ENCODE data around the gene NELFCD. TPM values are rescaled to one million over a fixed set of nuclear protein-coding genes. Genes with fewer than 3 reads are reported as not detected.

The NELFCD gene
- total and polyA plus RNA-seq, 10 of the 15 experiments (the other 5 are each of a cell fraction or from before 2014, with no cell fraction given): 8.9 to 109 (median 82.9) TPM

DNA sequence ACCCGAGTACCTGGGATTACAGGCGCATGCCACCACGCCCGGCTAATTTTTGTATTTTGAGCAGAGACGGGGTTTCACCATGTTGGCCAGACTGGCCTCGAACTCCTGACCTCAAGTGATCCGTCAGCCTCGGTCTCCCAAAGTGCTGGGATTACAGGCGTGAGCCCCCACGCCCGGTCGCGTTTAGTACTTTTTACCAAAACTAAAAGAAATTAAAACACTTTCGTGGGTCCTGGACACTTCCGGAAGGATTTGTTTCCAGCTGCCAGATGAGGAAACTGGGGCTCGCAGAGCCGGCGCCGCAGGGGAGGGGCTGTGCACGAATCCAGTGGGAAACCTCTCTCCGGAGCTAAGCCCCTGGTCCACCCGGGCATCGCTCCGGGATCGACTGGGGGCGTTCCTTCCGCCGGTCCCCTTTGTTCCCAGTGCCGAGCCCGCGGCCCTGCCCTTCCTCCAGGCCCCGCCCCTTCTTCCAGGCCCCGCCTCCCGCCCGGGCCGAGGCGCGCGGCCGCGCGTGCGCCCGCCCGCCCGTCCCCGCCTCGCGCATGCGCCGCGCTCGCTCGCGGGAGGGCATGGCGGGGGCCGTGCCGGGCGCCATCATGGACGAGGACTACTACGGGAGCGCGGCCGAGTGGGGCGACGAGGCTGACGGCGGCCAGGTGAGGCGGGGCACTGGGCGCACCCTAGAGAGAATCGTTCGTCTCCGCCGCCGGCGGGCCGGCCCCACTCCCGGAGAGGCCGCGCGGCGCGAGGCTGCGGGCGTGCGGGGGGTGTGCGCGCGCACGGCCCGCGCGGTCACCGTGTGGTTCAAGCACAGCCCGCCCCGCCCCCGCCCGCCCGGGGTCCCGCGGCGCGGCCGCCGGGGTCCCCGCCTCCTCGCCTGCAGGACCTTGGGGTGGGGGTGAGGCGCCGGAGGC lies at the start of gene NELFCD (continued):
- TF ChIP-seq, protein P1, sequence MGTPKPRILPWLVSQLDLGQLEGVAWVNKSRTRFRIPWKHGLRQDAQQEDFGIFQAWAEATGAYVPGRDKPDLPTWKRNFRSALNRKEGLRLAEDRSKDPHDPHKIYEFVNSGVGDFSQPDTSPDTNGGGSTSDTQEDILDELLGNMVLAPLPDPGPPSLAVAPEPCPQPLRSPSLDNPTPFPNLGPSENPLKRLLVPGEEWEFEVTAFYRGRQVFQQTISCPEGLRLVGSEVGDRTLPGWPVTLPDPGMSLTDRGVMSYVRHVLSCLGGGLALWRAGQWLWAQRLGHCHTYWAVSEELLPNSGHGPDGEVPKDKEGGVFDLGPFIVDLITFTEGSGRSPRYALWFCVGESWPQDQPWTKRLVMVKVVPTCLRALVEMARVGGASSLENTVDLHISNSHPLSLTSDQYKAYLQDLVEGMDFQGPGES (IDR thresholded peaks at IDR 0.05): no peak
- TF ChIP-seq LARP7 (IDR thresholded peaks at IDR 0.05) (peak; percentile 67), ASH2L (IDR thresholded peaks at IDR 0.05; ENCODE audit: borderline replicate concordance, low read depth) (no peak), SREBF1 (IDR thresholded peaks at IDR 0.05; ENCODE audit: low read length) (no peak), FOS (IDR thresholded peaks at IDR 0.05; ENCODE audit: borderline replicate concordance, extremely low read depth, insufficient read length) (no peak), HDAC6 (IDR thresholded peaks at IDR 0.05; ENCODE audit: unreplicated experiment) (no peak), TCF3 (IDR thresholded peaks at IDR 0.05; ENCODE audit: borderline replicate concordance, insufficient read depth, low read depth, low read length) (peak; percentile 27; the same call in 1 of the 2 replicates), KLF5 (IDR thresholded peaks at IDR 0.05; ENCODE audit: partially characterized antibody) (no peak), RFX5 (IDR thresholded peaks at IDR 0.05; ENCODE audit: low read depth, low read length) (no peak), HDAC2 (IDR thresholded peaks at IDR 0.05) (0 out of 2 replicates have a peak, but pooled peaks have one; percentile 37), NFYA (IDR thresholded peaks at IDR 0.05; ENCODE audit: borderline replicate concordance, low read depth, low read length) (no peak)
- TF ChIP-seq, protein P2, sequence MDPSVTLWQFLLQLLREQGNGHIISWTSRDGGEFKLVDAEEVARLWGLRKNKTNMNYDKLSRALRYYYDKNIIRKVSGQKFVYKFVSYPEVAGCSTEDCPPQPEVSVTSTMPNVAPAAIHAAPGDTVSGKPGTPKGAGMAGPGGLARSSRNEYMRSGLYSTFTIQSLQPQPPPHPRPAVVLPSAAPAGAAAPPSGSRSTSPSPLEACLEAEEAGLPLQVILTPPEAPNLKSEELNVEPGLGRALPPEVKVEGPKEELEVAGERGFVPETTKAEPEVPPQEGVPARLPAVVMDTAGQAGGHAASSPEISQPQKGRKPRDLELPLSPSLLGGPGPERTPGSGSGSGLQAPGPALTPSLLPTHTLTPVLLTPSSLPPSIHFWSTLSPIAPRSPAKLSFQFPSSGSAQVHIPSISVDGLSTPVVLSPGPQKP (IDR thresholded peaks at IDR 0.05; ENCODE audit: low read depth, low read length): no peak; the same call in 1 of the 2 replicates
- TF ChIP-seq, protein P3, sequence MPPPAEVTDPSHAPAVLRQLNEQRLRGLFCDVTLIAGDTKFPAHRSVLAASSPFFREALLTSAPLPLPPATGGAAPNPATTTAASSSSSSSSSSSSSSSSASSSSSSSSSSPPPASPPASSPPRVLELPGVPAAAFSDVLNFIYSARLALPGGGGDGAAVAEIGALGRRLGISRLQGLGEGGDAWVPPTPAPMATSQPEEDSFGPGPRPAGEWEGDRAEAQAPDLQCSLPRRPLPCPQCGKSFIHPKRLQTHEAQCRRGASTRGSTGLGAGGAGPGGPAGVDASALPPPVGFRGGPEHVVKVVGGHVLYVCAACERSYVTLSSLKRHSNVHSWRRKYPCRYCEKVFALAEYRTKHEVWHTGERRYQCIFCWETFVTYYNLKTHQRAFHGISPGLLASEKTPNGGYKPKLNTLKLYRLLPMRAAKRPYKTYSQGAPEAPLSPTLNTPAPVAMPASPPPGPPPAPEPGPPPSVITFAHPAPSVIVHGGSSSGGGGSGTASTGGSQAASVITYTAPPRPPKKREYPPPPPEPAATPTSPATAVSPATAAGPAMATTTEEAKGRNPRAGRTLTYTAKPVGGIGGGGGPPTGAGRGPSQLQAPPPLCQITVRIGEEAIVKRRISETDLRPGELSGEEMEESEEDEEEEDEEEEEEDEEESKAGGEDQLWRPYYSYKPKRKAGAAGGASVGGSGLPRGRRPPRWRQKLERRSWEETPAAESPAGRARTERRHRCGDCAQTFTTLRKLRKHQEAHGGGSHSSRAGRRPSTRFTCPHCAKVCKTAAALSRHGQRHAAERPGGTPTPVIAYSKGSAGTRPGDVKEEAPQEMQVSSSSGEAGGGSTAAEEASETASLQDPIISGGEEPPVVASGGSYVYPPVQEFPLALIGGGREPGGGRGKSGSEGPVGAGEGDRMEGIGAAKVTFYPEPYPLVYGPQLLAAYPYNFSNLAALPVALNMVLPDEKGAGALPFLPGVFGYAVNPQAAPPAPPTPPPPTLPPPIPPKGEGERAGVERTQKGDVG (CRISPR knock-in tag; IDR thresholded peaks at IDR 0.05): no peak
- TF ChIP-seq, protein P4, sequence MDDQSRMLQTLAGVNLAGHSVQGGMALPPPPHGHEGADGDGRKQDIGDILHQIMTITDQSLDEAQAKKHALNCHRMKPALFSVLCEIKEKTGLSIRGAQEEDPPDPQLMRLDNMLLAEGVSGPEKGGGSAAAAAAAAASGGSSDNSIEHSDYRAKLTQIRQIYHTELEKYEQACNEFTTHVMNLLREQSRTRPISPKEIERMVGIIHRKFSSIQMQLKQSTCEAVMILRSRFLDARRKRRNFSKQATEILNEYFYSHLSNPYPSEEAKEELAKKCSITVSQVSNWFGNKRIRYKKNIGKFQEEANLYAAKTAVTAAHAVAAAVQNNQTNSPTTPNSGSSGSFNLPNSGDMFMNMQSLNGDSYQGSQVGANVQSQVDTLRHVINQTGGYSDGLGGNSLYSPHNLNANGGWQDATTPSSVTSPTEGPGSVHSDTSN (IDR thresholded peaks at IDR 0.05; ENCODE audit: insufficient replicate concordance, low read depth, low read length): no peak
- TF ChIP-seq, protein P5, sequence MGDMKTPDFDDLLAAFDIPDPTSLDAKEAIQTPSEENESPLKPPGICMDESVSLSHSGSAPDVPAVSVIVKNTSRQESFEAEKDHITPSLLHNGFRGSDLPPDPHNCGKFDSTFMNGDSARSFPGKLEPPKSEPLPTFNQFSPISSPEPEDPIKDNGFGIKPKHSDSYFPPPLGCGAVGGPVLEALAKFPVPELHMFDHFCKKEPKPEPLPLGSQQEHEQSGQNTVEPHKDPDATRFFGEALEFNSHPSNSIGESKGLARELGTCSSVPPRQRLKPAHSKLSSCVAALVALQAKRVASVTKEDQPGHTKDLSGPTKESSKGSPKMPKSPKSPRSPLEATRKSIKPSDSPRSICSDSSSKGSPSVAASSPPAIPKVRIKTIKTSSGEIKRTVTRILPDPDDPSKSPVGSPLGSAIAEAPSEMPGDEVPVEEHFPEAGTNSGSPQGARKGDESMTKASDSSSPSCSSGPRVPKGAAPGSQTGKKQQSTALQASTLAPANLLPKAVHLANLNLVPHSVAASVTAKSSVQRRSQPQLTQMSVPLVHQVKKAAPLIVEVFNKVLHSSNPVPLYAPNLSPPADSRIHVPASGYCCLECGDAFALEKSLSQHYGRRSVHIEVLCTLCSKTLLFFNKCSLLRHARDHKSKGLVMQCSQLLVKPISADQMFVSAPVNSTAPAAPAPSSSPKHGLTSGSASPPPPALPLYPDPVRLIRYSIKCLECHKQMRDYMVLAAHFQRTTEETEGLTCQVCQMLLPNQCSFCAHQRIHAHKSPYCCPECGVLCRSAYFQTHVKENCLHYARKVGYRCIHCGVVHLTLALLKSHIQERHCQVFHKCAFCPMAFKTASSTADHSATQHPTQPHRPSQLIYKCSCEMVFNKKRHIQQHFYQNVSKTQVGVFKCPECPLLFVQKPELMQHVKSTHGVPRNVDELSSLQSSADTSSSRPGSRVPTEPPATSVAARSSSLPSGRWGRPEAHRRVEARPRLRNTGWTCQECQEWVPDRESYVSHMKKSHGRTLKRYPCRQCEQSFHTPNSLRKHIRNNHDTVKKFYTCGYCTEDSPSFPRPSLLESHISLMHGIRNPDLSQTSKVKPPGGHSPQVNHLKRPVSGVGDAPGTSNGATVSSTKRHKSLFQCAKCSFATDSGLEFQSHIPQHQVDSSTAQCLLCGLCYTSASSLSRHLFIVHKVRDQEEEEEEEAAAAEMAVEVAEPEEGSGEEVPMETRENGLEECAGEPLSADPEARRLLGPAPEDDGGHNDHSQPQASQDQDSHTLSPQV (IDR thresholded peaks at IDR 0.05): no peak
